ENCODE measurements around the gene SLC22A2.

Gene SLC22A2

DNA sequence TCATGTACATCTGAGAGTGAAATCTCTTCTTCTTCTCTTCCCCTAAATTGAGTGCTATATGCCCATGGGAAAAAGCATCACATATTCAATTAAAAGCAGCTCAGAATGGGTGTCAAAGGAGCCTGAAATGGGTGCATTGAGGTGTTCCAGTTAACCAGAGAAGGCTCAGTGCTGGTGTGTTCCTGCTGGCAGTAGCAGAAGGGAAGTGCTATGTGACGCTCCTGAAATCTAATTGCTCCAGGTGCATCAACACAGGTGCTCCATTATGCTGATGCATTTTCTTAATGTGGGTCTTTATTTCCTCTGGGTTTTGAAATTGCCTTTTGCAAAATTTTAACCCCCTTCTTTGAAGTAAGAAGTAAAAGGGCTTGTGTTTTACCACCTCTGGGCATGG, 17.9 kb downstream of the SLC22A2 start:
- no peaks in the 10 kb centered on the region for H3K36me3 ChIP-seq (ENCODE audit: control insufficient read depth in 1 of 2, insufficient read depth in 2 of 2, low read length in 2 of 2)
- H2BK5ac ChIP-seq (ENCODE audit: low read depth, low read length, poor library complexity): no peak overlapping the region
- no CpG with 5 or more reads among the region's 1 CpG for WGBS (ENCODE audit: extremely low coverage, insufficient coverage, insufficient read length)
- no peak overlapping the region for H3K4ac ChIP-seq (ENCODE audit: low read depth, low read length)
- H3K23ac ChIP-seq (ENCODE audit: low read length): no peak overlapping the region
- no peaks in the 10 kb centered on the region for H3K79me2 ChIP-seq (ENCODE audit: control insufficient read depth, insufficient read depth, low read length, poor library complexity)
- no peaks in the 10 kb centered on the region for H3K9me3 ChIP-seq (ENCODE audit: insufficient read depth, low read depth, low read length)
- no peak for DNase-seq
- H2AK5ac ChIP-seq (ENCODE audit: low read length): no peak overlapping the region
- no peak overlapping the region for H4K8ac ChIP-seq (ENCODE audit: low read depth, low read length)
- H2AFZ ChIP-seq (ENCODE audit: insufficient read depth, low read length, poor library complexity): no peak overlapping the region
- H4K91ac ChIP-seq (ENCODE audit: low read depth, low read length): no peak overlapping the region
- H3K79me1 ChIP-seq (ENCODE audit: low read length): no peaks in the 10 kb centered on the region
- no peak overlapping the region for H3K14ac ChIP-seq (ENCODE audit: low read length)
- no peak overlapping the region for H2BK12ac ChIP-seq (ENCODE audit: low read length)
- no peaks in the 10 kb centered on the region for H3K4me1 ChIP-seq (ENCODE audit: control insufficient read depth in 1 of 2, insufficient read depth in 2 of 2, low read length in 2 of 2)
- no peak overlapping the region for H3K4me3 ChIP-seq (ENCODE audit: low read depth, low read length)
- no peak overlapping the region for H3K27ac ChIP-seq (ENCODE audit: low read depth, low read length)
- no peak overlapping the region for H3K18ac ChIP-seq (ENCODE audit: low read length)
- H2BK120ac ChIP-seq (ENCODE audit: insufficient read depth, low read length, poor library complexity): no peak overlapping the region
- H3K4me2 ChIP-seq (ENCODE audit: low read length): no peak overlapping the region
- H3K27me3 ChIP-seq (ENCODE audit: insufficient read depth, low read length): no peaks in the 10 kb centered on the region
- no peak overlapping the region for H4K12ac ChIP-seq (ENCODE audit: low read depth, low read length)
- no peak overlapping the region for H3K9ac ChIP-seq (ENCODE audit: low read length)

GRCh38 chr6:160239929-160240690, 18.5 kb downstream of the SLC22A2 start:
- peak in 1 of 2 donors; percentile 55 for DNase-seq
- H2AK5ac ChIP-seq (ENCODE audit: low read length): no peak overlapping the region

GRCh38 chr6:160238761-160239751, 19.6 kb downstream of the SLC22A2 start:
- no peaks in the 10 kb centered on the region for H3K79me1 ChIP-seq (ENCODE audit: low read length)
- no peaks in the 10 kb centered on the region for H3K79me2 ChIP-seq (ENCODE audit: control insufficient read depth, insufficient read depth, low read length, poor library complexity)
- H3K4me1 ChIP-seq (ENCODE audit: control insufficient read depth in 1 of 2, insufficient read depth in 2 of 2, low read length in 2 of 2): no peaks in the 10 kb centered on the region
- peak; percentile 29 to 49 for DNase-seq
- no peak overlapping the region for H2BK12ac ChIP-seq (ENCODE audit: low read length)
- H3K27ac ChIP-seq (ENCODE audit: low read depth, low read length): no peak overlapping the region
- H3K14ac ChIP-seq (ENCODE audit: low read length): no peak overlapping the region
- no peak overlapping the region for H2AFZ ChIP-seq (ENCODE audit: insufficient read depth, low read length, poor library complexity)
- no peak overlapping the region for H3K18ac ChIP-seq (ENCODE audit: low read length)
- no peaks in the 10 kb centered on the region for H3K27me3 ChIP-seq (ENCODE audit: insufficient read depth, low read length)
- H4K8ac ChIP-seq (ENCODE audit: low read depth, low read length): no peak overlapping the region
- H3K4me2 ChIP-seq (ENCODE audit: low read length): no peak overlapping the region
- no peak overlapping the region for H2BK120ac ChIP-seq (ENCODE audit: insufficient read depth, low read length, poor library complexity)
- no peak overlapping the region for H4K12ac ChIP-seq (ENCODE audit: low read depth, low read length)
- H2BK5ac ChIP-seq (ENCODE audit: low read depth, low read length, poor library complexity): no peak overlapping the region
- WGBS (ENCODE audit: extremely low coverage, insufficient coverage, insufficient read length): no CpG with 5 or more reads among the region's 5 CpGs
- no peak overlapping the region for H4K91ac ChIP-seq (ENCODE audit: low read depth, low read length)
- H3K4ac ChIP-seq (ENCODE audit: low read depth, low read length): no peak overlapping the region
- no peaks in the 10 kb centered on the region for H3K9me3 ChIP-seq (ENCODE audit: insufficient read depth, low read depth, low read length)
- H3K36me3 ChIP-seq (ENCODE audit: control insufficient read depth in 1 of 2, insufficient read depth in 2 of 2, low read length in 2 of 2): no peaks in the 10 kb centered on the region
- H3K23ac ChIP-seq (ENCODE audit: low read length): no peak overlapping the region
- no peak overlapping the region for H3K4me3 ChIP-seq (ENCODE audit: low read depth, low read length)
- H2AK5ac ChIP-seq (ENCODE audit: low read length): no peak overlapping the region
- no peak overlapping the region for H3K9ac ChIP-seq (ENCODE audit: low read length)

More at GRCh38 chr6:160239929-160240690, 18.5 kb downstream of the SLC22A2 start:
- Histone ChIP-seq H3K9me3 (ENCODE audit: insufficient read depth, low read depth, low read length) (no peaks in the 10 kb centered on the region), H2BK12ac (ENCODE audit: low read length) (no peak overlapping the region), H3K4me3 (ENCODE audit: low read depth, low read length) (no peak overlapping the region), H4K8ac (ENCODE audit: low read depth, low read length) (no peak overlapping the region), H2AFZ (ENCODE audit: insufficient read depth, low read length, poor library complexity) (no peak overlapping the region), H2BK120ac (ENCODE audit: insufficient read depth, low read length, poor library complexity) (no peak overlapping the region), H4K12ac (ENCODE audit: low read depth, low read length) (no peak overlapping the region), H3K4me1 (ENCODE audit: control insufficient read depth in 1 of 2, insufficient read depth in 2 of 2, low read length in 2 of 2) (no peaks in the 10 kb centered on the region), H3K4ac (ENCODE audit: low read depth, low read length) (no peak overlapping the region), H3K4me2 (ENCODE audit: low read length) (no peak overlapping the region), H3K79me1 (ENCODE audit: low read length) (no peaks in the 10 kb centered on the region), H3K14ac (ENCODE audit: low read length) (no peak overlapping the region), H3K18ac (ENCODE audit: low read length) (no peak overlapping the region), H3K79me2 (ENCODE audit: control insufficient read depth, insufficient read depth, low read length, poor library complexity) (no peaks in the 10 kb centered on the region), H3K27me3 (ENCODE audit: insufficient read depth, low read length) (no peaks in the 10 kb centered on the region), H3K27ac (ENCODE audit: low read depth, low read length) (no peak overlapping the region), H3K23ac (ENCODE audit: low read length) (no peak overlapping the region), H4K91ac (ENCODE audit: low read depth, low read length) (no peak overlapping the region), H3K9ac (ENCODE audit: low read length) (no peak overlapping the region), H3K36me3 (ENCODE audit: control insufficient read depth in 1 of 2, insufficient read depth in 2 of 2, low read length in 2 of 2) (no peaks in the 10 kb centered on the region), H2BK5ac (ENCODE audit: low read depth, low read length, poor library complexity) (no peak overlapping the region)
- no CpG with 5 or more reads among the region's 4 CpGs for WGBS (ENCODE audit: extremely low coverage, insufficient coverage, insufficient read length)

DNA sequence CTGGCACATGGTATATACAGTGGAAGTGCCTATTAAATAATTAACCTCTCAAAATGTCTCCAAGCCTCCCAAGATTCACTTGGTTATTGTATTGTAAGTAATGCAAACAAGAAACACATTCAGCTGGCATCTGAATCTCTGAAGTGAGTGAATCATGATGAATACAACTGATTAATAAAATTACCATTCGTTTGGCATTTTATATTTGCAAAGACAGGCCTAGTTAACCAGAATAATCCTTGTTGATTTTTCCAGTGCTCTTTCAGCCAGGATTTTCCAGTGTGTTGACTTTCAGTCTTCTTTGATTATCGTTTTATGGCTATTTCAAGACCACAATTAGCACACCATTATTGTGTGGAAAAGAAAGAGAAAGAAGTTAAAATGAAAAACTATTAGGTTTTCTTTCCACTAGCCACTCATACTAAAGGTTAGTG, 20.3 kb downstream of the SLC22A2 start:
- no peaks in the 10 kb centered on the region for H3K79me2 ChIP-seq (ENCODE audit: control insufficient read depth, insufficient read depth, low read length, poor library complexity)
- H3K14ac ChIP-seq (ENCODE audit: low read length): no peak overlapping the region
- H3K4me3 ChIP-seq (ENCODE audit: low read depth, low read length): no peak overlapping the region
- no peaks in the 10 kb centered on the region for H3K36me3 ChIP-seq (ENCODE audit: control insufficient read depth in 1 of 2, insufficient read depth in 2 of 2, low read length in 2 of 2)
- WGBS (ENCODE audit: extremely low coverage, insufficient coverage, insufficient read length): no CpG with 5 or more reads among the region's 2 CpGs
- no peaks in the 10 kb centered on the region for H3K79me1 ChIP-seq (ENCODE audit: low read length)
- no peak overlapping the region for H2AK5ac ChIP-seq (ENCODE audit: low read length)
- H2BK5ac ChIP-seq (ENCODE audit: low read depth, low read length, poor library complexity): no peak overlapping the region
- no peak overlapping the region for H3K27ac ChIP-seq (ENCODE audit: low read depth, low read length)
- no peaks in the 10 kb centered on the region for H3K4me1 ChIP-seq (ENCODE audit: control insufficient read depth in 1 of 2, insufficient read depth in 2 of 2, low read length in 2 of 2)
- H3K4ac ChIP-seq (ENCODE audit: low read depth, low read length): no peak overlapping the region
- H3K18ac ChIP-seq (ENCODE audit: low read length): no peak overlapping the region
- H3K9me3 ChIP-seq (ENCODE audit: insufficient read depth, low read depth, low read length): no peaks in the 10 kb centered on the region
- H4K91ac ChIP-seq (ENCODE audit: low read depth, low read length): no peak overlapping the region
- H2BK12ac ChIP-seq (ENCODE audit: low read length): no peak overlapping the region
- H3K23ac ChIP-seq (ENCODE audit: low read length): no peak overlapping the region
- H2BK120ac ChIP-seq (ENCODE audit: insufficient read depth, low read length, poor library complexity): no peak overlapping the region
- no peak overlapping the region for H3K9ac ChIP-seq (ENCODE audit: low read length)
- H3K27me3 ChIP-seq (ENCODE audit: insufficient read depth, low read length): no peaks in the 10 kb centered on the region
- H2AFZ ChIP-seq (ENCODE audit: insufficient read depth, low read length, poor library complexity): no peak overlapping the region
- no peak overlapping the region for H3K4me2 ChIP-seq (ENCODE audit: low read length)
- H4K12ac ChIP-seq (ENCODE audit: low read depth, low read length): no peak overlapping the region
- DNase-seq: no peak
- H4K8ac ChIP-seq (ENCODE audit: low read depth, low read length): no peak overlapping the region
